ENCODE results near the gene TMED9. TPM values are rescaled to one million over a fixed set of nuclear protein-coding genes. Genes with fewer than 3 reads are reported as not detected.

Gene TMED9
- total RNA-seq, 4 donors from 2014 or later, result 83.3 to 97.1 (median 95.8) TPM

DNA sequence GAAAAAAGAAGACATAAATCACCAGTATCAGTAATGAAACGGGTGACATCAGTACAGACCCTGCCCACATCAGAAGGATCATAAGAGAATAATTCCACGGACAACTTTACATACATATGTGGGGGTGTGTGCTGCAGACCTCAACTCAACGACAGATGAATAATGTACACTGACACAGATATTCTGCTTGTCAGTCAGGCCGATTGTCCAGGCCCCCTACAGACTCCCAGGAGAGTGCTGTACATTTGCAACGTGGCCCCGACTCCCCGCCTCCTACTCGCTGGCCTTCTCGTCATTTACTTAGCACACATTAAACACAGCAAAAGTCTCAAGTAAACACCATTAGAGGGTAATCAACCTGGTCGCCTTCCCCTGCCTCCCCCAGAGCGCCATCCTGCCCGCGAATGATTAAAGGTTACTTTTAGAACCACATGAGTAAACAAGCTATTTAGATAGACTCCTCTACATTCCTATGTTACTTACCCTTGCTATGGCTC is 3.5 kb upstream of the TMED9 start:
- no peak for TF ChIP-seq EP300 (IDR thresholded peaks at IDR 0.05)
- TF ChIP-seq POLR2A (IDR thresholded peaks at IDR 0.05), result no peak
- Histone ChIP-seq H3K27me3 (peaks cover 0 to 17% of the 10 kb centered on the region in 2 donors), H3K27ac (no peak overlapping the region), H3K9me3 (no peaks in the 10 kb centered on the region), H3K36me3 (peaks cover 0 to 3% (median 0%) of the 10 kb centered on the region in 3 donors), H3K4me1 (peaks cover 0 to 14% (median 10%) of the 10 kb centered on the region in 4 donors), H3K4me3 (no peak overlapping the region)
- 35 to 41% methylated on average over 13 of the region's 13 CpGs for WGBS, 2 donors
- DNase-seq (ENCODE audit: low spot score in 2 of 2), result no peak

DNA sequence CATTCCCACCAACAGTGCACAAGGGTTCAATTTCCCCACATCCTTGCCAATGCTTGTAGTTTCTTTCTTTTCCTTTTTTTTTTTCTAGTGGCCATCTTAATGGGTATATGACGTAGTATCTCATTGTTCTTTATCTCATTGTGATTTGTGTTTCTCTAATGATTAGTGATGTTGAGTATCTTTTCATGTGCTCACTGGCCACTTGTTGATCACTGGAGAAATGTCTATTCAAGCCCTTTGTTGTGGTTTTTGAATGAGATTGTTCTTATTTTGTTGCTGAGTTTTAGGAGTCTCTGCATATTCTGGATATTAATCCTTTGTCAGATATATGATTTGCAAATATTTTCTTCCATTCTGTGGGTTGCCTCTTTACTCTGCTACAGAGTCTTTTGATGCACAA is 1.6 kb upstream of the TMED9 start:
- Histone ChIP-seq H3K4me3 (no peak overlapping the region), H3K9me3 (no peaks in the 10 kb centered on the region), H3K27ac (no peak overlapping the region), H3K36me3 (peaks cover 0 to 23% (median 8%) of the 10 kb centered on the region in 3 donors), H3K27me3 (peaks cover 0 to 17% of the 10 kb centered on the region in 2 donors), H3K4me1 (peaks cover 0 to 22% (median 11%) of the 10 kb centered on the region in 4 donors)
- TF ChIP-seq EP300 (IDR thresholded peaks at IDR 0.05) (no peak), POLR2A (IDR thresholded peaks at IDR 0.05) (no peak)
- TF ChIP-seq, protein P1, sequence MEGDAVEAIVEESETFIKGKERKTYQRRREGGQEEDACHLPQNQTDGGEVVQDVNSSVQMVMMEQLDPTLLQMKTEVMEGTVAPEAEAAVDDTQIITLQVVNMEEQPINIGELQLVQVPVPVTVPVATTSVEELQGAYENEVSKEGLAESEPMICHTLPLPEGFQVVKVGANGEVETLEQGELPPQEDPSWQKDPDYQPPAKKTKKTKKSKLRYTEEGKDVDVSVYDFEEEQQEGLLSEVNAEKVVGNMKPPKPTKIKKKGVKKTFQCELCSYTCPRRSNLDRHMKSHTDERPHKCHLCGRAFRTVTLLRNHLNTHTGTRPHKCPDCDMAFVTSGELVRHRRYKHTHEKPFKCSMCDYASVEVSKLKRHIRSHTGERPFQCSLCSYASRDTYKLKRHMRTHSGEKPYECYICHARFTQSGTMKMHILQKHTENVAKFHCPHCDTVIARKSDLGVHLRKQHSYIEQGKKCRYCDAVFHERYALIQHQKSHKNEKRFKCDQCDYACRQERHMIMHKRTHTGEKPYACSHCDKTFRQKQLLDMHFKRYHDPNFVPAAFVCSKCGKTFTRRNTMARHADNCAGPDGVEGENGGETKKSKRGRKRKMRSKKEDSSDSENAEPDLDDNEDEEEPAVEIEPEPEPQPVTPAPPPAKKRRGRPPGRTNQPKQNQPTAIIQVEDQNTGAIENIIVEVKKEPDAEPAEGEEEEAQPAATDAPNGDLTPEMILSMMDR (IDR thresholded peaks at IDR 0.05), result no peak
- WGBS, 2 donors, result 71 to 83% methylated on average over 1 of the region's 1 CpG
- no peak for DNase-seq (ENCODE audit: low spot score in 2 of 2)

- no peak for TF ChIP-seq POLR2A (IDR thresholded peaks at IDR 0.05)
- no peak for TF ChIP-seq EP300 (IDR thresholded peaks at IDR 0.05)
- TF ChIP-seq, protein P1 (IDR thresholded peaks at IDR 0.05), result no peak
- Histone ChIP-seq H3K4me3 (peak overlapping the region; percentile 72 to 92 (median 84)), H3K4me1 (peaks cover 0 to 22% (median 11%) of the 10 kb centered on the region in 4 donors), H3K9me3 (no peaks in the 10 kb centered on the region), H3K27me3 (peaks cover 0 to 13% of the 10 kb centered on the region in 2 donors), H3K27ac (peak overlapping the region; percentile 24 to 89 (median 83)), H3K36me3 (peaks cover 0 to 35% (median 11%) of the 10 kb centered on the region in 3 donors)
- DNase-seq (ENCODE audit: low spot score in 2 of 2), result no peak
- 12 to 15% methylated on average over 8 of the region's 8 CpGs for WGBS, 2 donors
Measured at GRCh38 chr5:177591690-177592009, 353 bp upstream of the TMED9 start.

DNA sequence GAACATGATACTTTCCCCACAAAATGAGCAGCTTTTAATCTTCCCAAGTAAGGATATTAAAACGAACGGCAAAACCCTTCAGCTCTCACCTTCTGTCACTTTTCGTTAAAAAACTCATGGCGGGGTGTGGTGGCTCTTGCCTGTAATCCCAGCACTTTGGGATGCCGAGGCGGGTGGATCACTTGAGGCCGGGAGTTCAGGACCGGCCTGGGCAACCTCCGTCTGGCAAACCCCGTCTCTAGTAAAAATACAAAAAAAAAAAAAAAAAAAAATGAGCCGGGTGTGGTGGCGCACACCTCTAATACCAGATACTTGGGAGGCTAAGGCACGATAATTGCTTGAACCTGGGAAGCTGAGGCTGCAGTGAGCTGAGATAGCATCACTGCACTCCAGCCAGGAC is 902 bp downstream of the TMED9 start:
- peak overlapping the region; percentile 72 to 92 (median 84) for H3K4me3 ChIP-seq
- no peak for DNase-seq (ENCODE audit: low spot score in 2 of 2)
- H3K27ac ChIP-seq, result peak overlapping the region in 1 of 4 donors; percentile 89
- no peak for TF ChIP-seq POLR2A (IDR thresholded peaks at IDR 0.05)
- TF ChIP-seq, protein P1 (IDR thresholded peaks at IDR 0.05), result no peak
- TF ChIP-seq EP300 (IDR thresholded peaks at IDR 0.05), result no peak
- H3K4me1 ChIP-seq, result peaks cover 0 to 22% (median 11%) of the 10 kb centered on the region in 4 donors
- WGBS, 2 donors, result 81 to 83% methylated on average over 13 of the region's 13 CpGs
- peaks cover 0 to 11% of the 10 kb centered on the region in 2 donors for H3K27me3 ChIP-seq
- no peaks in the 10 kb centered on the region for H3K9me3 ChIP-seq
- H3K36me3 ChIP-seq, result peaks cover 0 to 40% (median 11%) of the 10 kb centered on the region in 3 donors

GRCh38 chr5:177593511-177593910 is 1.5 kb downstream of the TMED9 start:
- Histone ChIP-seq H3K27ac (no peak overlapping the region), H3K4me3 (no peak overlapping the region), H3K27me3 (peaks cover 0 to 8% of the 10 kb centered on the region in 2 donors), H3K9me3 (no peaks in the 10 kb centered on the region), H3K36me3 (peaks cover 0 to 40% (median 11%) of the 10 kb centered on the region in 3 donors), H3K4me1 (peaks cover 0 to 22% (median 11%) of the 10 kb centered on the region in 4 donors)
- TF ChIP-seq POLR2A (IDR thresholded peaks at IDR 0.05) (no peak), EP300 (IDR thresholded peaks at IDR 0.05) (no peak)
- TF ChIP-seq, protein P1 (IDR thresholded peaks at IDR 0.05), result no peak
- 79 to 93% methylated on average over 3 of the region's 3 CpGs for WGBS, 2 donors
- DNase-seq (ENCODE audit: low spot score in 2 of 2), result no peak

Data from tibial nerve (tissue), 4 donors.